Stomach (tissue), 4 donors: ENCODE measurements around the gene CABS1.

Experiments used
- CTCF ChIP-seq, 7 experiments: fragments of 450-650 bp in 4 of 7; fragments of 200-600 bp in 3 of 7; sonication (generic) in 3 of 7; IDR thresholded peaks; one replicate each; pipeline ENCODE4 v1.5.1; 2016 to 2019; ENCODE audit warnings: antibody characterized with exemption in 7 of 7, control low read depth in 2 of 7, mild to moderate bottlenecking in 1 of 7
- POLR2A ChIP-seq, 4 donors: fragments of 450-650 bp; IDR thresholded peaks; one replicate each; pipeline ENCODE4 v1.6.1; 2016; ENCODE audit warnings: antibody characterized with exemption in 4 of 4, control low read depth in 2 of 4, mild to moderate bottlenecking in 1 of 4, moderate library complexity in 1 of 4
- POLR2AphosphoS5 ChIP-seq, 3 donors: sonication (generic); formaldehyde crosslinking; IDR thresholded peaks; one replicate each; pipeline ENCODE4 v1.6.1; 2016; ENCODE audit warnings: antibody characterized with exemption in 3 of 3

GRCh38 chr4:70306076-70306475 lies 28.7 kb upstream of the CABS1 start:
- TF ChIP-seq POLR2AphosphoS5 (IDR thresholded peaks at IDR 0.05) = no peak
- TF ChIP-seq CTCF (IDR thresholded peaks at IDR 0.05) = no peak
- no peak for TF ChIP-seq POLR2A (IDR thresholded peaks at IDR 0.05)
